Measurements from ENCODE around the gene GUK1. TPM values are rescaled to one million over a fixed set of nuclear protein-coding genes. Genes with fewer than 3 reads are reported as not detected.
A peak's percentile ranks its signal among the peaks of the same experiment; 100 is the strongest.

Gene GUK1, protein sequence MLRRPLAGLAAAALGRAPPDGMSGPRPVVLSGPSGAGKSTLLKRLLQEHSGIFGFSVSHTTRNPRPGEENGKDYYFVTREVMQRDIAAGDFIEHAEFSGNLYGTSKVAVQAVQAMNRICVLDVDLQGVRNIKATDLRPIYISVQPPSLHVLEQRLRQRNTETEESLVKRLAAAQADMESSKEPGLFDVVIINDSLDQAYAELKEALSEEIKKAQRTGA
- 324 and 340 TPM in 2 replicates for total RNA-seq (2014; rRNA removed; shearing (Covaris generic))
- 554 and 574 TPM in 2 replicates for polyA plus RNA-seq (2016; fragmentation: Nextera tagmentation; extraction: Ambion mirVana)

DNA sequence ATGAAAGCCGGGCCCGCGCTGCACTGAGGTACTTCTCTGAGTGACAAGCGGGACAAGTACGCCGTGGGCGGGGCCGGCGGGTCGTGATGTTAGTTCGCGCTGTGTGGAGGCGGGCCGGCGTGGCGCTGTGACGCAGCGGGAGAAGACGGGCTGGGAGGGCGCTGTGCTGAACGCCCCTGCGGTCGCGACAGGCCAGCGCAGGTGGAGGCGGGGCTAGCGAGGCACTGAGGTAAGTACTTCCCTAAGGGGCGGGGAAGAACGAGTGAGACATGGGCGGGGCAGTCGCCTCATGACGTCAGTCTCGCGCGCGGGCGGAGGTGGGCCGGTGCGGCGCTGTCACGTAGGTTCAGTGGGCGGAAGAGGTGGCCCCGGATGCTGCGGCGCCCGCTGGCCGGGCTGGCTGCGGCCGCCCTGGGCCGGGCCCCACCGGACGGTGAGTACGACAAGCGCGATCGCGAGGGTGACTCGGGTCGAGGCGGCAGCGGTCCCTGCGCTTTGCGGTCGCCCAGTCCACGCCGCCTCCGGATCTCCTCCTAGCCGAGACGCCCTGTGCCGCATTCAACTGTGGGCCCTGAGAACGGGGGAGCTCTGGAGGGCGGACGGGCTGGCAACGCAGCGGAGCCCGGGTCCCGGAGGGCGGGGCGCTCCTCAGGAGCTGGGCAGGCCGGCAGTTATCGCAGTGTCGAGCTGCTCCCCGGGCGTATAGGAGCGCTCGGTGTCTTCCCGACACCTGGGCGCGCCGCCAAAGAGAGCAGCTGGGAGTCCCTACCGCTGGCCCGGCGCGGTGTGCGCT lies at the start of gene GUK1:
TSS of gene GUK1 (plus strand) at position 349 of the 793 bp plus-strand sequence. CDS start at position 373, 24 bp downstream.
- 1% methylated on average over 73 to 82 of the region's 95 CpGs for whole genome bisulfite sequencing, 2 experiments (ENCODE audit: low coverage in 1 of 2, low lambda C conversion rate in 2 of 2, missing lambda C conversion rate in 2 of 2)

GRCh38 chr1:228090613-228091081 lies 49.4 kb upstream of the GUK1 start:
- in situ Hi-C loops (cut with MboI), result no loop called here
- Histone ChIP-seq H3K4me2 (ENCODE audit: unreplicated experiment) (peak overlapping the region; percentile 2), H3K4me1 (ENCODE audit: insufficient read depth) (peaks cover 70% of the 10 kb centered on the region), H3K36me3 (ENCODE audit: low read depth) (peaks cover 5% of the 10 kb centered on the region; the same call in 1 of the 2 replicates), H3F3A (ENCODE audit: insufficient read depth) (peaks cover 57% of the 10 kb centered on the region), H3K27me3 (replicated peaks; ENCODE audit: insufficient read depth) (no peaks in the 10 kb centered on the region), H3K9me2 (ENCODE audit: insufficient read depth) (no peaks in the 10 kb centered on the region), H3K79me2 (ENCODE audit: insufficient read depth) (peaks cover 100% of the 10 kb centered on the region), H3K4me3 (no peak overlapping the region), H2AFZ (no peak overlapping the region), H3K27ac (peak overlapping the region; percentile 93), H3K9ac (peak overlapping the region; percentile 98; the same call in 1 of the 2 replicates), H4K20me1 (ENCODE audit: insufficient read depth) (peaks cover 75% of the 10 kb centered on the region), H3K9me3 (ENCODE audit: low read depth) (no peaks in the 10 kb centered on the region)
- WGBS, 2 experiments (ENCODE audit: low coverage in 1 of 2, low lambda C conversion rate in 2 of 2, missing lambda C conversion rate in 2 of 2), result 35 to 46% methylated on average over 2 of the region's 2 CpGs
- DNase-seq, result peak; percentile 78
- TF ChIP-seq EZH2 (IDR thresholded peaks at IDR 0.05; ENCODE audit: insufficient read depth, poor library complexity, severe bottlenecking), result no peak
- TF ChIP-seq EZH2phosphoT487 (IDR thresholded peaks at IDR 0.05; ENCODE audit: insufficient read depth, low read depth), result no peak

More for the DNA sequence above, at the start of gene GUK1:
- in situ Hi-C loops (cut with MboI), result no loop called here
- Histone ChIP-seq H4K20me1 (ENCODE audit: insufficient read depth) (peaks cover 21% of the 10 kb centered on the region; the same call in 1 of the 2 replicates), H3K79me2 (ENCODE audit: insufficient read depth) (peaks cover 47% of the 10 kb centered on the region), H3K4me1 (ENCODE audit: insufficient read depth) (peaks cover 19% of the 10 kb centered on the region), H2AFZ (peak within 1 kb of the TSS; percentile 92), H3K27ac (peak within 1 kb of the TSS; percentile 93), H3K4me3 (peak within 1 kb of the TSS; percentile 91), H3F3A (ENCODE audit: insufficient read depth) (no peaks in the 10 kb centered on the region), H3K9me2 (ENCODE audit: insufficient read depth) (no peaks in the 10 kb centered on the region), H3K4me2 (ENCODE audit: unreplicated experiment) (peak within 1 kb of the TSS; percentile 89), H3K27me3 (replicated peaks; ENCODE audit: insufficient read depth) (peaks cover 18% of the 10 kb centered on the region; the same call in 1 of the 2 replicates), H3K9me3 (ENCODE audit: low read depth) (no peaks in the 10 kb centered on the region), H3K36me3 (ENCODE audit: low read depth) (no peaks in the 10 kb centered on the region), H3K9ac (peak within 1 kb of the TSS; percentile 96)
- peak; percentile 99 for DNase-seq
- TF ChIP-seq EZH2 (IDR thresholded peaks at IDR 0.05; ENCODE audit: insufficient read depth, poor library complexity, severe bottlenecking) (no peak), EZH2phosphoT487 (IDR thresholded peaks at IDR 0.05; ENCODE audit: insufficient read depth, low read depth) (no peak)

DNA sequence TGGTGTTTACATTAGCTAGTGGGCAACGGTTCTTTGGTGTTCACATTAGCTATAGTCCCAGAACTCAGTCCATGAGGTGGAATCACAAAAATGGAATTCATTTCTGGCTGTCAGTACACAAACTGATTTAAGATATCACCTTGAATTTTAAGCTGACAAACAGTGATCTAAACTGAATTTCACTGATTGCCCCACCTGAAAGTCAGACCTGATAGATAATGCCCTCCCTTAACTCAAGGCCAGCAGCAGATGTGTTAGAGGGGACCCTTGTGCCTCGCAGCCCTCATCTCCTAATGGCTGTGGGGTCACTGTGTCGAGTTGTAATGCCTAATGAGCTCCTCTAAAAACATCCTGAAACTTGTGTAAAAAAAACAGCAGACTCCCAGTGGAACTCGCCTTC lies 49.0 kb upstream of the GUK1 start:
- in situ Hi-C loops (cut with MboI), result no loop called here
- Histone ChIP-seq H3K4me2 (ENCODE audit: unreplicated experiment) (peak overlapping the region; percentile 2), H3K27me3 (replicated peaks; ENCODE audit: insufficient read depth) (no peaks in the 10 kb centered on the region), H3K4me1 (ENCODE audit: insufficient read depth) (peaks cover 70% of the 10 kb centered on the region), H3K4me3 (no peak overlapping the region), H2AFZ (no peak overlapping the region), H4K20me1 (ENCODE audit: insufficient read depth) (peaks cover 79% of the 10 kb centered on the region), H3K9me2 (ENCODE audit: insufficient read depth) (no peaks in the 10 kb centered on the region), H3F3A (ENCODE audit: insufficient read depth) (peaks cover 52% of the 10 kb centered on the region), H3K9me3 (ENCODE audit: low read depth) (no peaks in the 10 kb centered on the region), H3K27ac (peak overlapping the region; percentile 93), H3K9ac (peak overlapping the region; percentile 98; the same call in 1 of the 2 replicates), H3K36me3 (ENCODE audit: low read depth) (peaks cover 5% of the 10 kb centered on the region; the same call in 1 of the 2 replicates), H3K79me2 (ENCODE audit: insufficient read depth) (peaks cover 100% of the 10 kb centered on the region)
- TF ChIP-seq EZH2 (IDR thresholded peaks at IDR 0.05; ENCODE audit: insufficient read depth, poor library complexity, severe bottlenecking) (no peak), EZH2phosphoT487 (IDR thresholded peaks at IDR 0.05; ENCODE audit: insufficient read depth, low read depth) (no peak)
- DNase-seq, result no peak
- 62% methylated on average over 4 of the region's 4 CpGs for WGBS, 2 experiments (ENCODE audit: low coverage in 1 of 2, low lambda C conversion rate in 2 of 2, missing lambda C conversion rate in 2 of 2)

DNA sequence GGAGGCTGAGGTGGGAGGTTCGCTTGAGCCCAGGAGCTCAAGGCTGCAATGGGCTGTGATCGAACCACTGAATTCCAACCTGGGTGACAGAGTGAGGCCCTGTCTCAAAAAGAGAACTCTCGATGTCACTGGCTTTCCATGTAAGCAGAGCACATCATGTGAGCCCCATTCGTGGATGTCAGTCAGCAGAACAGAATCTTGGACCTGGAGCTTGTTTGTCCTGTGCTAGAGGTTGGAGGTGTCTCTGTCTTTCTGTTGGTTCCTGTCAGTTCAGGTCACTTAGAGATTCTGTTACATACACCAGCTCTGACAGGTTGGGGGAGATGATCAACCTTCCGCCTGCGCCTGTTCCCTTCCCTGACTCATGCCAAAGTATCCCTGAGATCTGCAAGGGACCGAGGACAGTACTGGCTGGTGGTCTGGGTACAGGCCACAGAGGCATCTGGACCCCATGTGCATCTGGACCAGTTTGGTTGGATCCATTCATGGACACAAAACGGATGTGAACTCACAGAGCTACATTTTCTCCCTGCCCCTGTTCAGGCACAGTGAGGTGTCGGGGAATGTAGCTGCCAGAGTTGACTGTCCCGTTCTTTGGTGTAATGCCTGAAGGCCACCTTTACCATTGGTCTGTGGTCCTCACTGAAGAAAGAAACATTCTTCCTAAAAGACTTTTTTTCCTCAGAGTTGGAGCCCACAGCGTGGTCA lies 47.6 kb upstream of the GUK1 start:
- Histone ChIP-seq H3K4me3 (no peak overlapping the region), H3K4me1 (ENCODE audit: insufficient read depth) (peaks cover 56% of the 10 kb centered on the region), H3K27me3 (replicated peaks; ENCODE audit: insufficient read depth) (no peaks in the 10 kb centered on the region), H3K9me2 (ENCODE audit: insufficient read depth) (no peaks in the 10 kb centered on the region), H3K4me2 (ENCODE audit: unreplicated experiment) (no peak overlapping the region), H3K79me2 (ENCODE audit: insufficient read depth) (peaks cover 100% of the 10 kb centered on the region), H3K36me3 (ENCODE audit: low read depth) (peaks cover 5% of the 10 kb centered on the region; the same call in 1 of the 2 replicates), H2AFZ (no peak overlapping the region), H3F3A (ENCODE audit: insufficient read depth) (peaks cover 38% of the 10 kb centered on the region), H3K27ac (no peak overlapping the region; the same call in 1 of the 2 replicates), H3K9me3 (ENCODE audit: low read depth) (no peaks in the 10 kb centered on the region), H3K9ac (no peak overlapping the region), H4K20me1 (ENCODE audit: insufficient read depth) (peaks cover 78% of the 10 kb centered on the region)
- in situ Hi-C loops (cut with MboI), result no loop called here
- TF ChIP-seq EZH2 (IDR thresholded peaks at IDR 0.05; ENCODE audit: insufficient read depth, poor library complexity, severe bottlenecking) (no peak), EZH2phosphoT487 (IDR thresholded peaks at IDR 0.05; ENCODE audit: insufficient read depth, low read depth) (no peak)
- DNase-seq, result no peak
- 81 to 84% methylated on average over 11 of the region's 11 CpGs for WGBS, 2 experiments (ENCODE audit: low coverage in 1 of 2, low lambda C conversion rate in 2 of 2, missing lambda C conversion rate in 2 of 2)

All from GM23248 (cell line).